Myocyte (in vitro differentiated cells): Measurements from ENCODE around the gene UNC45B. TPM values are rescaled to one million over a fixed set of nuclear protein-coding genes. Genes with fewer than 3 reads are reported as not detected.
"Not testable (repeated sequence)": the region's sequence is repeated elsewhere in the genome, so short reads cannot be mapped to it uniquely, and the experiment has no call there.

ENCODE experiments used
- DNase-seq: peaks from one replicate; pipeline ENCODE4 v3.0.0-alpha.2; 2012; ENCODE audit warnings: low read depth
- total RNA-seq: library from RNA; depleted of rRNA; stranded (reverse); fragments of >200 nt; gene quantifications from 2 replicates; pipeline ENCODE4 v1.2.3, GENCODE V29; 2014

The UNC45B gene
- total RNA-seq, 1 donor from 2014 or later: 266 TPM

- no peak for DNase-seq
These were observed 9.4 kb upstream of the UNC45B start for GRCh38 chr17:35138218-35138617.

GRCh38 chr17:35141681-35142466 lies 5.7 kb upstream of the UNC45B start, which contains the start of gene NLE1:
NLE1 (minus strand) TSS chr17:35142303; CDS start chr17:35142275, 28 bp downstream.
- peak; percentile 81 for DNase-seq

GRCh38 chr17:35142467-35142796 lies 5.2 kb upstream of the UNC45B start:
- DNase-seq: no peak

GRCh38 chr17:35144840-35145239 lies 2.8 kb upstream of the UNC45B start:
- DNase-seq: no peak

- DNase-seq: peak; percentile 37
These were observed 1.3 kb upstream of the UNC45B start for GRCh38 chr17:35146214-35146833.

GRCh38 chr17:35148144-35148543 lies 527 bp downstream of the UNC45B start:
- DNase-seq: peak; percentile 42

- DNase-seq: no peak
These were observed 2.3 kb downstream of the UNC45B start for GRCh38 chr17:35149941-35150340.

GRCh38 chr17:35151080-35151479 lies 3.5 kb downstream of the UNC45B start:
- not testable (repeated sequence) for DNase-seq

- no peak for DNase-seq
These were observed 5.0 kb downstream of the UNC45B start for GRCh38 chr17:35152421-35153140.

GRCh38 chr17:35154196-35155165 lies 6.9 kb downstream of the UNC45B start:
- no peak for DNase-seq

GRCh38 chr17:35155246-35155645 lies 7.6 kb downstream of the UNC45B start:
- DNase-seq: no peak

- DNase-seq: no peak
These were observed 12.3 kb downstream of the UNC45B start for GRCh38 chr17:35159940-35160339.

GRCh38 chr17:35160354-35161201 lies 13.0 kb downstream of the UNC45B start:
- DNase-seq: no peak

GRCh38 chr17:35161281-35161761 lies 13.7 kb downstream of the UNC45B start:
- no peak for DNase-seq

GRCh38 chr17:35162755-35163154 lies 15.1 kb downstream of the UNC45B start:
- DNase-seq: no peak

- DNase-seq: no peak
These were observed 16.3 kb downstream of the UNC45B start for GRCh38 chr17:35163886-35164285.

- no peak for DNase-seq
These were observed 17.1 kb downstream of the UNC45B start for GRCh38 chr17:35164716-35165115.

GRCh38 chr17:35166526-35166925 lies 18.9 kb downstream of the UNC45B start:
- no peak for DNase-seq

GRCh38 chr17:35167046-35167445 lies 19.4 kb downstream of the UNC45B start:
- peak; percentile 65 for DNase-seq

GRCh38 chr17:35167666-35168065 lies 20.0 kb downstream of the UNC45B start:
- DNase-seq: peak; percentile 78
